ENCODE data around the gene FHOD1. TPM values are rescaled to one million over a fixed set of nuclear protein-coding genes. Genes with fewer than 3 reads are reported as not detected.

FHOD1 gene
- total and polyA plus RNA-seq, 12 donors, result 11.6 to 71.1 (median 19.1) TPM

DNA sequence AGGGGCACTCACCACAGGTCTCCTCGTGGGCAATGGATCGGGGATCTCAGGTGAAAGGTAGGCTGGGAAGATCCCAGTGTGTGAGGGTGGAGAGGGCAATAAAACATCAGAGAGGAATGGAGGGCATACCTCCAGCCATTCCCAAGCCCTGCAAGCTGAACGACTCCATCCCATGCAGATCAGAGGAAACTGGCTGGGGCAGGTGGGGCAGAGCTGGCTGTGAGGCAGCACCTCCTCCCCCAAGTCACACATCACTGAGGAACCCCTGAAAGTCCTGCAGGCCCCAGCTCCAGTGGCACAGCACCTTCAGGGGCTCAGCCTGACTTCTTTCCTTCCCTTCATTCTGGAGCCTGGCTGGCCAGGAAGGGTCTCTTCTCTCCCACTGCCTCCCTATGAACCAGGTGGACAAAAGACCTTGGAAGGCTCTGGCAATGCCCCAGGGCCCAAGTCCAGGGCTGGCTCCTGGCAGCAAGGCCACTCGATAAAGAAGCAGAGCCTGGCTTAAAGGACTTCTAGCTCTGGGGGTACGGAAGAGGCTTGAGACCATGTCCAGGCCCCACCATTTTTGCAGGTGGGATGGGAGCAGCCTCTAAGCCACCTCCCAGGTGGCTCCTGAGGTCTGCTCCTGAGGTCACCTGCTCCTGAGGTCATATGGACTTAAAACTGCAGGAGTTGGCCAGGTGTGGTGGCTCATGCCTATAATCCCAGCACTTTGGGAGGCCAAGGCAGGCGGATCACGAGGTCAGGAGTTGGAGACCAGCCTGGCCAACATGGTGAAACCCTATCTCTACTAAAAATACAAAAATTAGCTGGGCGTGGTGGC, 33.9 kb downstream of the FHOD1 start:
- ATAC-seq (no peak), DNase-seq (no peak)
- TF ChIP-seq, protein P1, sequence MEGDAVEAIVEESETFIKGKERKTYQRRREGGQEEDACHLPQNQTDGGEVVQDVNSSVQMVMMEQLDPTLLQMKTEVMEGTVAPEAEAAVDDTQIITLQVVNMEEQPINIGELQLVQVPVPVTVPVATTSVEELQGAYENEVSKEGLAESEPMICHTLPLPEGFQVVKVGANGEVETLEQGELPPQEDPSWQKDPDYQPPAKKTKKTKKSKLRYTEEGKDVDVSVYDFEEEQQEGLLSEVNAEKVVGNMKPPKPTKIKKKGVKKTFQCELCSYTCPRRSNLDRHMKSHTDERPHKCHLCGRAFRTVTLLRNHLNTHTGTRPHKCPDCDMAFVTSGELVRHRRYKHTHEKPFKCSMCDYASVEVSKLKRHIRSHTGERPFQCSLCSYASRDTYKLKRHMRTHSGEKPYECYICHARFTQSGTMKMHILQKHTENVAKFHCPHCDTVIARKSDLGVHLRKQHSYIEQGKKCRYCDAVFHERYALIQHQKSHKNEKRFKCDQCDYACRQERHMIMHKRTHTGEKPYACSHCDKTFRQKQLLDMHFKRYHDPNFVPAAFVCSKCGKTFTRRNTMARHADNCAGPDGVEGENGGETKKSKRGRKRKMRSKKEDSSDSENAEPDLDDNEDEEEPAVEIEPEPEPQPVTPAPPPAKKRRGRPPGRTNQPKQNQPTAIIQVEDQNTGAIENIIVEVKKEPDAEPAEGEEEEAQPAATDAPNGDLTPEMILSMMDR (IDR thresholded peaks at IDR 0.05), result no peak
- intact Hi-C loops (cut with DNase I), result no loop called here
- H3K36me3 ChIP-seq, result peaks cover 0 to 9% (median 0%) of the 10 kb centered on the region in 9 donors
- no peaks in the 10 kb centered on the region for H3K9me3 ChIP-seq
- H3K4me1 ChIP-seq, result peaks cover 7 to 43% (median 37%) of the 10 kb centered on the region in 9 donors
- H3K27me3 ChIP-seq, result no peaks in the 10 kb centered on the region
- no peak overlapping the region for H3K27ac ChIP-seq
- WGBS, 2 donors, result 67 to 75% methylated on average over 8 of the region's 8 CpGs
- no peak overlapping the region for H3K4me3 ChIP-seq

DNA sequence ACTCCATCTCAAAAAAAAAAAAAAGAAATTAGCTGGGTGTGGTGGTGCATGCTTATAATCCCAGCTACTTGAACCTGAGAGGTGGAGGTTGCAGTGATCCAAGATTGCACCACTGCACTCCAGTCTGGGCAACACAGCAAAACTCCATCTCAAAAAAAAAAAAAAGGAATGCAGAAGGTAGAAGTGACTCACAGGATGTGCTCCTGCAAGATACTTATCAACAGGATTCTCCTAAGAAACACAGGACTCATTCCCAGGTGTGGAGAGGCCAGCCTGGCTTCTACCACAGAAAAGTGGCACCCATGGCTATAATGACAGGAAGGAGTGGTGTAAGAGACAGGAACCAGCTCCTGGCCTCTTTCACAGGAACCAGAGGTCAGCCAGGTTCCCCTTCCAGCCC, 34.5 kb downstream of the FHOD1 start:
- H3K4me3 ChIP-seq, result no peak overlapping the region
- H3K36me3 ChIP-seq, result peaks cover 0 to 14% (median 0%) of the 10 kb centered on the region in 9 donors
- H3K9me3 ChIP-seq, result no peaks in the 10 kb centered on the region
- peaks cover 7 to 36% (median 31%) of the 10 kb centered on the region in 9 donors for H3K4me1 ChIP-seq
- ATAC-seq (no peak), DNase-seq (no peak)
- no peak overlapping the region for H3K27ac ChIP-seq
- TF ChIP-seq, protein P1 (IDR thresholded peaks at IDR 0.05), result no peak
- no peaks in the 10 kb centered on the region for H3K27me3 ChIP-seq
- intact Hi-C loops (cut with DNase I), result no loop called here

DNA sequence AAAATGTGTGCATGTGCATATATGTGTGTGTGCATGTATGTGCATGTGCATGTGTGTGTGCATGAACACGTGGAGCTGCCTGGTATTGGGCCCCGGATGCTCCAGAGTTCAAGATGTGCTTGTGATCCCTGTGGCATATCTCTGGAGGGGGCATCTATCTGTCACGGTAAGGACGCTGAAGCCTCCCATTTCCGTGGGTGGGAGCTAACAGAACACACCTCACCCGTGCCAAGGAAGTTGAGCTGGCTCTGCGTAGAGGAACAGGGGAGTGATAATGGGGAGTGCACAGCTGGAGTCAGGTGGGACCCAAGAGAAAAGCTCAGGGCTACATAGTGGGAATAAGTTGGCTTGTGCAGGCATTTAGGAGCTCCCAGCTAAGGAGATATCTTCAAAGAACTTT, 35.6 kb downstream of the FHOD1 start:
- peaks cover 7 to 26% (median 21%) of the 10 kb centered on the region in 9 donors for H3K4me1 ChIP-seq
- peaks cover 0 to 23% (median 0%) of the 10 kb centered on the region in 9 donors for H3K36me3 ChIP-seq
- no peak overlapping the region for H3K4me3 ChIP-seq
- DNase-seq, result no peak
- TF ChIP-seq, protein P1 (IDR thresholded peaks at IDR 0.05), result no peak
- H3K27ac ChIP-seq, result no peak overlapping the region
- WGBS, 2 donors, result 78 to 80% methylated on average over 7 of the region's 7 CpGs
- no peak for ATAC-seq
- no peaks in the 10 kb centered on the region for H3K27me3 ChIP-seq
- intact Hi-C loops (cut with DNase I), result no loop called here
- H3K9me3 ChIP-seq, result no peaks in the 10 kb centered on the region

DNA sequence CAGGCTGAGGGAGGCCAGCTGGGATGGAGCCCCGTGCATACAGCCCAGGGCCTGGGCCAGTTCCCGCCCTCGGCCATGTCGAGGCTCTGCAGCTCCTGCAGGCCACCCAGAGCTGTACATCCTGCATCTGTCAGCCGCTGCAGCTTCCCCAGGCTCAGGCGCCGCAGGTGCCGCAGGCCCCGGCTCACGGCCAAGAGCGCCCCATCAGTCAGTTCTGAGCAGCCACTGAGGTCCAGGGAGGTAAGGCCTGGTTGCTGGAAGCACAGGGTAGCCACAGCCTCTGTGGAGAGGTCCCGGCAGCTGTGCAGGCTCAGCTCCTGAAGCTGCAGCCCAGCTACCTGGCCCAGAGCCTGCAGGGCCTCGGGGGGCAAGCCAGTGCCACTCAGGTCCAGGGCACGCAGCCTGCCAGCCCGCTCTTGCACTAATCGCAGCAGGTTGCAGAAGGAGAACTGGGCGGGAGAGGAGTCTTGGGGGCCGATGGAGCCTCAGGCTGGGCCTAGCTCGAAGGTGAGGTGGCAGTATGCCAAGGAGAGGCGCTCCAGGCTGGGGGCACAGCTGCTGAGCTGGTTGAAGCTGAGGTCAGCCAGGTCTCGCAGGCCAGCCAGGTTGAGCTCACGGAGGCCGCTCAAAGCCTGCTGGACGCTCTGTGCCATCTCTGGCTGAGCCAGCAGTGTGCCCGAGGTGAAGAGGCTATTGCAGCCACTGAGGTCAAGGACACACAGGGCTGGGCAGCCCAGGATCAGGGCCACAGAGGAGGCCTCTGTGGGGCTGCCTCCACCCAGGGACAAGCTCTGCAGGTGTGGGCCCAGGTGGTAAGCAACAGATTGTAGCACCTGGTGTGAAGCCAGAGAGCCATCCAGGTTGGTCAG, 37.0 kb downstream of the FHOD1 start:
- Histone ChIP-seq H3K27me3 (no peaks in the 10 kb centered on the region), H3K9me3 (no peaks in the 10 kb centered on the region), H3K4me1 (peaks cover 0 to 13% (median 10%) of the 10 kb centered on the region in 9 donors), H3K36me3 (peaks cover 0 to 27% (median 0%) of the 10 kb centered on the region in 9 donors), H3K27ac (no peak overlapping the region), H3K4me3 (no peak overlapping the region)
- DNase-seq (no peak), ATAC-seq (peak in 1 of 8 donors; percentile 7)
- WGBS, 2 donors, result 89 to 93% methylated on average over 23 to 25 of the region's 25 CpGs
- TF ChIP-seq, protein P1 (IDR thresholded peaks at IDR 0.05), result no peak
- intact Hi-C loops (cut with DNase I), result no loop called here
